Mucosa of descending colon (tissue), 3 donors: ENCODE measurements around the gene GNRH2. TPM values are rescaled to one million over a fixed set of nuclear protein-coding genes. Genes with fewer than 3 reads are reported as not detected.

ENCODE experiments used
- ATAC-seq: fragments of 200-7000 bp; cut with Tn5 transposase; one replicate; pipeline ENCODE4 v1.9.1; 2020; ENCODE audit warnings: mild to moderate bottlenecking, moderate library complexity
- DNase-seq, 3 donors: peaks; one replicate each; pipeline ENCODE4 v3.0.0-alpha.2; 2020
- H3K36me3 ChIP-seq: fragments of 200-600 bp; one replicate; pipeline ENCODE4 v1.8.0; 2021; ENCODE audit warnings: low read depth, mild to moderate bottlenecking
- H3K4me1 ChIP-seq: fragments of 200-600 bp; one replicate; pipeline ENCODE4 v1.8.0; 2021; ENCODE audit warnings: low read depth, mild to moderate bottlenecking
- H3K4me3 ChIP-seq: fragments of 200-600 bp; one replicate; pipeline ENCODE4 v1.8.0; 2021; ENCODE audit warnings: mild to moderate bottlenecking
- H3K9me3 ChIP-seq: fragments of 200-600 bp; one replicate; pipeline ENCODE4 v1.8.0; 2021; ENCODE audit warnings: mild to moderate bottlenecking
- intact Hi-C, 2 donors: fragments of 100-400 bp; cut with DNase I in 1 of 2; cut with micrococcal nuclease in 1 of 2; formaldehyde crosslinking; loops; one replicate each; pipeline versions ENCODE4 v1.11.0 to v1.11.1; 2022; cut with DNase I, micrococcal nuclease
- total RNA-seq, 3 donors: library from RNA; stranded (reverse); fragmentation: NEBNext Ultra II Directional in 2 of 3; extraction: Animal tissue kit (Norgen Biotek cat#: 25700) in 2 of 3; gene quantifications; one replicate each; pipeline versions ENCODE4 v1.2.1 to v1.2.4, GENCODE V29; 2021 to 2023
- TF ChIP-seq, protein P1 (sequence below): fragments of 200-600 bp; IDR thresholded peaks from one replicate; pipeline ENCODE4 v1.8.0; 2022; ENCODE audit warnings: antibody characterized with exemption, mild to moderate bottlenecking
- donor health status: DM: no; HTN: no; CAD: no; lungs with moderate emphysema.
- donor health status: DM: no; HTN: no; CAD: no.
- donor health status: DM: no; HTN: yes; CAD: no.

Gene GNRH2
- total RNA-seq, 3 donors from 2014 or later: 1.1 TPM; not detected in 2

DNA sequence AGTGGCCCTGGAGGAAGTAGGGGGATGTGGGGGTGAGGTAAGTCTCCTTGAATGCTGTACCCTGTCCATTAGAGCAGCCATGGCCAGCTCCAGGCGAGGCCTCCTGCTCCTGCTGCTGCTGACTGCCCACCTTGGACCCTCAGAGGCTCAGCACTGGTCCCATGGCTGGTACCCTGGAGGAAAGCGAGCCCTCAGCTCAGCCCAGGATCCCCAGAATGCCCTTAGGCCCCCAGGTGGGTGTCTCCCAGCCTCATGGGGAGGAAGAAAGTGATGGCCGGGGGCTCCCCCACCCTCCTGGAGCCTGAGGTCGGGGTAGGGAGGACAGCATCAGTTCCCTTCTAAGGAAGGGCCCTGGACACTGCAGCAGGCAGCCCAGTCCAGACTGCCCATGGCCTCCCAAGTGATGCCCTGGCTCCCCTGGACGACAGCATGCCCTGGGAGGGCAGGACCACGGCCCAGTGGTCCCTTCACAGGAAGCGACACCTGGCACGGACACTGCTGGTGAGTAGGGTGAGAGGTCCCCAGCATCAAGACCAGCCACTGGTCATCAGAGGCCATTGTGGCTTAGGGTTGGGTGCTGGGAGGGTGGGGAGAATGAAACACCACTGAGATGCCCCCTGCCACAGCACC is 1.0 kb downstream of the GNRH2 start:
- Histone ChIP-seq H3K9me3 (no peaks in the 10 kb centered on the region), H3K36me3 (no peaks in the 10 kb centered on the region), H3K4me1 (peaks cover 14% of the 10 kb centered on the region), H3K4me3 (no peak overlapping the region)
- intact Hi-C loops: no loop called here
- TF ChIP-seq, protein P1, sequence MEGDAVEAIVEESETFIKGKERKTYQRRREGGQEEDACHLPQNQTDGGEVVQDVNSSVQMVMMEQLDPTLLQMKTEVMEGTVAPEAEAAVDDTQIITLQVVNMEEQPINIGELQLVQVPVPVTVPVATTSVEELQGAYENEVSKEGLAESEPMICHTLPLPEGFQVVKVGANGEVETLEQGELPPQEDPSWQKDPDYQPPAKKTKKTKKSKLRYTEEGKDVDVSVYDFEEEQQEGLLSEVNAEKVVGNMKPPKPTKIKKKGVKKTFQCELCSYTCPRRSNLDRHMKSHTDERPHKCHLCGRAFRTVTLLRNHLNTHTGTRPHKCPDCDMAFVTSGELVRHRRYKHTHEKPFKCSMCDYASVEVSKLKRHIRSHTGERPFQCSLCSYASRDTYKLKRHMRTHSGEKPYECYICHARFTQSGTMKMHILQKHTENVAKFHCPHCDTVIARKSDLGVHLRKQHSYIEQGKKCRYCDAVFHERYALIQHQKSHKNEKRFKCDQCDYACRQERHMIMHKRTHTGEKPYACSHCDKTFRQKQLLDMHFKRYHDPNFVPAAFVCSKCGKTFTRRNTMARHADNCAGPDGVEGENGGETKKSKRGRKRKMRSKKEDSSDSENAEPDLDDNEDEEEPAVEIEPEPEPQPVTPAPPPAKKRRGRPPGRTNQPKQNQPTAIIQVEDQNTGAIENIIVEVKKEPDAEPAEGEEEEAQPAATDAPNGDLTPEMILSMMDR: no peak
- ATAC-seq (no peak), DNase-seq (peak in 2 of 3 donors; percentile 7 to 33)

DNA sequence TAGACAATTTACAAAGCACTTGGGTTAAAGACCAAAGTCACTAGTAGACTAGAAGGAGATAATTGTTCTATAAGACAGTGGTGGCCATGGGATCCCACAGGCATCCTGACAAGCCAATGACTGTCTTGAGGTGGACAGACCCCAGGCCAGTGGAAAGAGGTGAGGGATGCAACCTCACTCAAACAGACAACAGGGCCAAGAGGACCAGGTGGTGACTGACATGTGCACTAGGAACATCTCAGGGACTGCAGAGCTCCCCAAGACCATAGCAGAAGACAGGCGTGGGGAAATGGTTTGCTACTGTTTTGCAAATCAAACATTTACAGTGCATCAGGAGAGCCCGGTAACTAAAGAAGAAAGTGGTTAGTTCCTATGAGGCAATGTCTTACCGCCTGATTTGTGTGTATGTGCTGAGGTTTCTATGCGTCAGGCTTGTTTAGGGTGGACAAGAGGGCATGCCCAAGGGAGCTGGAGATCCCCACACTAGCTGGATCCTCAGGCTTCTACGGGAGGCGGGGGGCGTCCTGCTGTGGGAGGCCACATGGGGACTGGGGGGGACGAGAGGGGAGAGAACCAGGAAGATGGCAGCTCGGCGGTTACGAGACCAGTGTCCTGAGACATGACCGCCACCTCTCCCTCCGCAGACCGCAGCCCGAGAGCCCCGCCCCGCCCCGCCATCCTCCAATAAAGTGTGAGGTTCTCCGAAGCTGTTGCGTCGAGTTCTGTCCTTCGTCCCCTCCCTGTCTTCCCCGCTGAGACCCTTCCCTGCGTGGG is 1.8 kb downstream of the GNRH2 start:
- ATAC-seq (peak; percentile 70), DNase-seq (peak in 2 of 3 donors; percentile 84 to 89)
- intact Hi-C loops: no loop called here
- Histone ChIP-seq H3K4me3 (peak overlapping the region; percentile 82), H3K36me3 (no peaks in the 10 kb centered on the region), H3K9me3 (no peaks in the 10 kb centered on the region), H3K4me1 (peaks cover 14% of the 10 kb centered on the region)
- TF ChIP-seq, protein P1: no peak

DNA sequence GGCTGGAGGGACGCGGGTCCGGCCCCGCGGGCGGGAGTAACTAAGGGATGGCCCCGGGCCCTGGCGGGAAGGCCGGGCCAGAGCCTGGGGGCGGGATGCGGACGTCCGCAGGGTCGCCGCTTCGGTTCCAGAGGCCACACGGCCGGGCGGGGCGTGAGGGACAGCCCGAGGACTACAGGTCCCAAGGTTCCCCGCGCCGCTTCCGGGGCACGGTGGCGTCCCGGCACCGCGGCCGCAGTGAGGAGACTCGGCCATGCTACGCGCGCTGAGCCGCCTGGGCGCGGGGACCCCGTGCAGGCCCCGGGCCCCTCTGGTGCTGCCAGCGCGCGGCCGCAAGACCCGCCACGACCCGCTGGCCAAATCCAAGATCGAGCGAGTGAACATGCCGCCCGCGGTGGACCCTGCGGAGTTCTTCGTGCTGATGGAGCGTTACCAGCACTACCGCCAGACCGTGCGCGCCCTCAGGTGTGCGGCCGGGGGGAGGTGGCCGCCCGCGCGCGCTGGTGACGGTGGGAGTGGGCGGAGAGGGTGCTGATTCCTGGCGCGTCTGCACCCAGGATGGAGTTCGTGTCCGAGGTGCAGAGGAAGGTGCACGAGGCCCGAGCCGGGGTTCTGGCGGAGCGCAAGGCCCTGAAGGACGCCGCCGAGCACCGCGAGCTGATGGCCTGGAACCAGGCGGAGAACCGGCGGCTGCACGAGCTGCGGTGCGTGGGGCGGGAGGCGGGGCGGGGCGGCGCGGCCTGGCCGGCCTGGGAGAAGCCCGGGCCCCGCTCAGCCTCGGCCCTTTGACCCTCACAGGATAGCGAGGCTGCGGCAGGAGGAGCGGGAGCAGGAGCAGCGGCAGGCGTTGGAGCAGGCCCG is 2.6 kb downstream of the GNRH2 start, which contains the start of gene MRPS26:
Gene MRPS26 (plus strand): TSS at position 237 of the 861 bp plus-strand sequence. CDS start 17 bp downstream, at position 254.
- DNase-seq (peak; percentile 93 to 94 (median 94)), ATAC-seq (peak; percentile 94)
- H3K4me3 ChIP-seq: peak within 1 kb of the TSS; percentile 82
- no peaks in the 10 kb centered on the region for H3K9me3 ChIP-seq
- TF ChIP-seq, protein P1: no peak
- intact Hi-C loops: no loop called here
- peaks cover 14% of the 10 kb centered on the region for H3K4me1 ChIP-seq
- H3K36me3 ChIP-seq: no peaks in the 10 kb centered on the region

DNA sequence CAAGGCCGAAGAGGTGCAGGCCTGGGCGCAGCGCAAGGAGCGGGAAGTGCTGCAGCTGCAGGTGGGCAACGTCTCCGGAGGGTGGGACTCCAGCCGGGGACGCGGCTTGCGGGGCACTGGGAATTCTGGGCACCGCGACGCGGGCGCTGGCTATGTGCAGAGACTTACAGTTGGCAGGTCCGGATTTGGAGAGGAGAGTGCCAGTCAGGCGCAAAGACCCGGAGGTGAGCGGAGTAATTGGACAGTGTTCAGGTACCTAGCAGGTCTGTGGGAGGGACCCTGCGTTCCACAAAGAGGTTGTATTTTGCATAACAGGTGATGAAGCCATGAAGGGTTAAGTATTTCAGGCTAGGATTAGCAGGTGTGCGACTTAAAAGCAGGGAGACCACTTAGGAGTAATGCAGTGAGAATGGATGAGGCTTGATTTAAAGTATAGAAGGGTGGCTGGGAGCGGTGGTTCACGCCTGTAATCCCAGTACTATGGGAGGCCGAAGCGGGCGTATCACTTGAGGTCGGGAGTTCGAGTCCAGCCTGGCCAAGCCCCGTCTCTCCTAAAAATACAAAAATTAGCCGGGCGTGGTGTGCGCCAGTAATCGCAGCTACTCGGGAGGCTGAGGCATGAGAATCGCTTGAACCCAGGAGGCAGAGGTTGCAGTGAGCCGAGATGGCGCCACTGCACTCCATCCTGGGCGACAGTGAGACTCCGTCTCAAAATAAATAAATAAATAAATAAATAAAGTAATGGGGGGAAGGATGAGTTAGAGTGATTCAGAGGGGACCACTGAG is 3.4 kb downstream of the GNRH2 start:
- peaks cover 14% of the 10 kb centered on the region for H3K4me1 ChIP-seq
- H3K4me3 ChIP-seq: peak overlapping the region; percentile 82
- intact Hi-C loops: no loop called here
- H3K9me3 ChIP-seq: no peaks in the 10 kb centered on the region
- TF ChIP-seq, protein P1: no peak
- H3K36me3 ChIP-seq: no peaks in the 10 kb centered on the region
- ATAC-seq: peak; percentile 19
- DNase-seq: peak in 2 of 3 donors; percentile 43 to 69
